ENCODE results near the gene KIAA0232. TPM values are rescaled to one million over a fixed set of nuclear protein-coding genes. Genes with fewer than 3 reads are reported as not detected.

KIAA0232 gene
- total RNA-seq, 1 donor = 10.8 TPM

DNA sequence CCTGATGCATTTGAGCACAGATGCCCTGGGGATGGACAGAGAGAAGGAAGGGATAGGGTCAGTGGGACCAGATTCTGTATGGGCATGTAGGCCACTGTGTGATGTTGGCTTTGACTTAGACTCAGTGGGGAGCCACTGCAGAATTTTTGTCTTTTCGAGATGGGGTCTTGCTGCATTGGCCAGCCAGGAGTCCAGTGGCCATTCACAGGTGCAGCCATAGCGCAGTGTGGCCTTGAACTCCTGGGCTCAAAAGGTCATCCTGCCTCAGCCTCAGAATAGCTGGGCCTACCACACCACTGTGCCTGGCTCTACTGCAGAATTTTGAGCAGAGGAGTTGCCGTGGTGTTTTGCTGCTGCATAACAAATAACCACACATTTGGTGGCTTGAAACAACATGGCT, 149.9 kb downstream of the KIAA0232 start:
- DNase-seq (ENCODE audit: low read depth in 2 of 3, low spot score in 2 of 3) = no peak

DNA sequence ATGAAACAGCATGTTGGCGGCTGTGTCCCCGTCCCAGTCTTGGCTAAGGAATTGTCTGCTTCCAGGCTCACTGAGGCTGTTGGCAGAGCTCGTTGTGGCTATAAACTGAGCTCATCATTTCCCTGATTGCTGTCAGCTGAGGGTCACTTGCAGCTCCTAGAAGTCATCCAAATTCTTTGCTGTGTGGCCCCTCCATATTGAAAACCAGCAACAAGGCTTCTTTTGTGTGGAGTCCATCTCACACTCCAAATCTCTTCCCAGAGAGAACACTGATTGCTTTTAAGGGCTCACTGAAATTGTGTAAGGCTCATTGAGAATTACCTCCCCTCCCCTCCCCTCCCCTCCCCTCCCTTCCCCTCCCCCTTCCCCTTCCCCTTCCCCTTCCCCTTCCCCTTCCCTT, 150.4 kb downstream of the KIAA0232 start:
- no peak for DNase-seq (ENCODE audit: low read depth in 2 of 3, low spot score in 2 of 3)

Other genes with a start within 250 kb of the KIAA0232 start
- 39.6 TPM for gene MAN2B2, start 207.5 kb upstream of the KIAA0232 start, total RNA-seq
- gene MRFAP1, start 142.0 kb upstream of the KIAA0232 start, total RNA-seq = 80.0 TPM
- gene S100P, start 88.8 kb upstream of the KIAA0232 start, total RNA-seq = 0.27 TPM
- gene MRFAP1L1, start 72.9 kb upstream of the KIAA0232 start, total RNA-seq = 25.0 TPM
- gene BLOC1S4, start 66.6 kb upstream of the KIAA0232 start, total RNA-seq = 22.9 TPM
- gene TBC1D14, start 127.1 kb downstream of the KIAA0232 start, total RNA-seq = 46.0 TPM